H1 (cell line): ENCODE results near the gene OPCML. TPM values are rescaled to one million over a fixed set of nuclear protein-coding genes. Genes with fewer than 3 reads are reported as not detected.

Experiments
- ASH2L ChIP-seq: fragments of 200-600, 300-600 bp; sonication (generic); IDR thresholded peaks from one replicate; pipeline ENCODE4 v1.7.1; 2017; ENCODE audit warnings: low read length
- BRCA1 ChIP-seq: IDR thresholded peaks from 2 replicates; pipeline ENCODE4 v1.6.1; 2012; ENCODE audit warnings: low read depth, low read length, improper control_type of control experiment
- EZH2 ChIP-seq: fragments of 200-600 bp; sonication (generic); IDR thresholded peaks from 2 replicates; pipeline ENCODE4 v1.7.1; 2012; ENCODE audit warnings: low read depth, mild to moderate bottlenecking, moderate library complexity, low read length, inconsistent platforms; ENCODE audit not compliant: severe bottlenecking
- POLR2A ChIP-seq, 2 experiments: IDR thresholded peaks; 1 replicate in 1 of 2; 2 replicates in 1 of 2; pipeline ENCODE4 v1.6.1; 2011; ENCODE audit warnings: low read depth in 2 of 2, low read length in 2 of 2, mild to moderate bottlenecking in 2 of 2; ENCODE audit errors: control extremely low read depth in 1 of 2
- POLR2AphosphoS5 ChIP-seq: IDR thresholded peaks from 2 replicates; pipeline ENCODE4 v1.6.1; 2011; ENCODE audit warnings: low read depth, low read length
- RAD21 ChIP-seq, 2 experiments: IDR thresholded peaks in 1 of 2; conservative IDR thresholded peaks in 1 of 2; 2 replicates each; pipeline ENCODE4 v1.6.1; 2011; ENCODE audit warnings: low read depth in 2 of 2, low read length in 2 of 2, improper control_type of control experiment in 1 of 2, inconsistent platforms in 1 of 2, mild to moderate bottlenecking in 1 of 2, moderate library complexity in 1 of 2
- RXRA ChIP-seq: IDR thresholded peaks from 2 replicates; pipeline ENCODE4 v1.6.1; 2011; ENCODE audit warnings: low read depth, mild to moderate bottlenecking, low read length, moderate library complexity; ENCODE audit not compliant: insufficient read depth
- polyA plus RNA-seq, 7 experiments: library from polyadenylated mRNA; depleted of rRNA in 3 of 7; stranded (reverse) in 5 of 7; unstranded in 2 of 7; fragments of >200 nt in 5 of 7; fragments of 200-250 nt in 2 of 7; gene quantifications; 1 replicate in 5 of 7; 2 replicates in 1 of 7; 4 replicates in 1 of 7; pipeline versions ENCODE4 v1.2.1 to v1.2.3, GENCODE V29; 2011 to 2013; ENCODE audit warnings: missing spikeins in 2 of 7, mixed read lengths in 2 of 7
- total RNA-seq: library from RNA; stranded (reverse); fragmentation: NEBNext Ultra II Directional; extraction: Animal tissue kit (Norgen Biotek cat#: 25700); gene quantifications from 2 replicates; pipeline ENCODE4 v1.2.1, GENCODE V29; 2021
- TF ChIP-seq, protein P1 (sequence below): fragments of 300-600 bp; sonication (generic); IDR thresholded peaks from 2 replicates; pipeline ENCODE4 v1.7.1; 2012; ENCODE audit warnings: low read length, moderate library complexity, mild to moderate bottlenecking, inconsistent platforms; ENCODE audit not compliant: insufficient replicate concordance

Gene OPCML
- total and polyA plus RNA-seq, 2 of the 8 experiments (the other 6 are each of a cell fraction or from before 2014, with no cell fraction given): 2.3 to 3.1 TPM

DNA sequence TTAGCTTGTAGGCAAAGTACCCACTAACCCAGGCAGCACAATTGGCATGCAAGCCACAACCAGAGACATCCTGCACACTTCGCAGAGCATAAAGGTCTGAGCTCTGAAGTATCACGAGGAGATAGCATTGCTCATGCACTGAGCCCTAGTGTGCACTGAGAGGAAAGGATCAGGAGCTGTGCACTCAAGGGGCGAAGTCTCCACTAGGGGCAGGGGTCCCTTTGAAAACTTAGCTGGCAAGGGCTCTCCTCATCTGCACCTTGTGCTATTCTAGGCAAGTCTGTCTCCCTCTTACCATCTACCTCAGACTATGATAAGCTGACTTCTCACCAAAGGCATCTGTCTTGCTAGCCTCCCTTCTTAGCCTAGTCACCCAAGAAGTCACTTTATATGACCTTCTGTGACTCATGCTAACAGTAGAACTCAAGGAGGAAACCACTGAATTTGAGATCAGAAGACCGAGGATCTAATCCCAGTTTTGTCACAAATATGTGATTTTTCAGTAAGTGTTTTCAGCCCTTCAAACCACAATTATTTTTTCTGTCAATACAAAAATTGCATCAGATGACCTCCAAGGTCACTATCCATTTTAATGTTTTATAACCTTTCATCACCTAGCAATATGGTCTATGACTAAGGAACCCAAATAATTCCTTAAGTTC lies 1083.8 kb downstream of the OPCML start (continued):
- TF ChIP-seq, protein P1, sequence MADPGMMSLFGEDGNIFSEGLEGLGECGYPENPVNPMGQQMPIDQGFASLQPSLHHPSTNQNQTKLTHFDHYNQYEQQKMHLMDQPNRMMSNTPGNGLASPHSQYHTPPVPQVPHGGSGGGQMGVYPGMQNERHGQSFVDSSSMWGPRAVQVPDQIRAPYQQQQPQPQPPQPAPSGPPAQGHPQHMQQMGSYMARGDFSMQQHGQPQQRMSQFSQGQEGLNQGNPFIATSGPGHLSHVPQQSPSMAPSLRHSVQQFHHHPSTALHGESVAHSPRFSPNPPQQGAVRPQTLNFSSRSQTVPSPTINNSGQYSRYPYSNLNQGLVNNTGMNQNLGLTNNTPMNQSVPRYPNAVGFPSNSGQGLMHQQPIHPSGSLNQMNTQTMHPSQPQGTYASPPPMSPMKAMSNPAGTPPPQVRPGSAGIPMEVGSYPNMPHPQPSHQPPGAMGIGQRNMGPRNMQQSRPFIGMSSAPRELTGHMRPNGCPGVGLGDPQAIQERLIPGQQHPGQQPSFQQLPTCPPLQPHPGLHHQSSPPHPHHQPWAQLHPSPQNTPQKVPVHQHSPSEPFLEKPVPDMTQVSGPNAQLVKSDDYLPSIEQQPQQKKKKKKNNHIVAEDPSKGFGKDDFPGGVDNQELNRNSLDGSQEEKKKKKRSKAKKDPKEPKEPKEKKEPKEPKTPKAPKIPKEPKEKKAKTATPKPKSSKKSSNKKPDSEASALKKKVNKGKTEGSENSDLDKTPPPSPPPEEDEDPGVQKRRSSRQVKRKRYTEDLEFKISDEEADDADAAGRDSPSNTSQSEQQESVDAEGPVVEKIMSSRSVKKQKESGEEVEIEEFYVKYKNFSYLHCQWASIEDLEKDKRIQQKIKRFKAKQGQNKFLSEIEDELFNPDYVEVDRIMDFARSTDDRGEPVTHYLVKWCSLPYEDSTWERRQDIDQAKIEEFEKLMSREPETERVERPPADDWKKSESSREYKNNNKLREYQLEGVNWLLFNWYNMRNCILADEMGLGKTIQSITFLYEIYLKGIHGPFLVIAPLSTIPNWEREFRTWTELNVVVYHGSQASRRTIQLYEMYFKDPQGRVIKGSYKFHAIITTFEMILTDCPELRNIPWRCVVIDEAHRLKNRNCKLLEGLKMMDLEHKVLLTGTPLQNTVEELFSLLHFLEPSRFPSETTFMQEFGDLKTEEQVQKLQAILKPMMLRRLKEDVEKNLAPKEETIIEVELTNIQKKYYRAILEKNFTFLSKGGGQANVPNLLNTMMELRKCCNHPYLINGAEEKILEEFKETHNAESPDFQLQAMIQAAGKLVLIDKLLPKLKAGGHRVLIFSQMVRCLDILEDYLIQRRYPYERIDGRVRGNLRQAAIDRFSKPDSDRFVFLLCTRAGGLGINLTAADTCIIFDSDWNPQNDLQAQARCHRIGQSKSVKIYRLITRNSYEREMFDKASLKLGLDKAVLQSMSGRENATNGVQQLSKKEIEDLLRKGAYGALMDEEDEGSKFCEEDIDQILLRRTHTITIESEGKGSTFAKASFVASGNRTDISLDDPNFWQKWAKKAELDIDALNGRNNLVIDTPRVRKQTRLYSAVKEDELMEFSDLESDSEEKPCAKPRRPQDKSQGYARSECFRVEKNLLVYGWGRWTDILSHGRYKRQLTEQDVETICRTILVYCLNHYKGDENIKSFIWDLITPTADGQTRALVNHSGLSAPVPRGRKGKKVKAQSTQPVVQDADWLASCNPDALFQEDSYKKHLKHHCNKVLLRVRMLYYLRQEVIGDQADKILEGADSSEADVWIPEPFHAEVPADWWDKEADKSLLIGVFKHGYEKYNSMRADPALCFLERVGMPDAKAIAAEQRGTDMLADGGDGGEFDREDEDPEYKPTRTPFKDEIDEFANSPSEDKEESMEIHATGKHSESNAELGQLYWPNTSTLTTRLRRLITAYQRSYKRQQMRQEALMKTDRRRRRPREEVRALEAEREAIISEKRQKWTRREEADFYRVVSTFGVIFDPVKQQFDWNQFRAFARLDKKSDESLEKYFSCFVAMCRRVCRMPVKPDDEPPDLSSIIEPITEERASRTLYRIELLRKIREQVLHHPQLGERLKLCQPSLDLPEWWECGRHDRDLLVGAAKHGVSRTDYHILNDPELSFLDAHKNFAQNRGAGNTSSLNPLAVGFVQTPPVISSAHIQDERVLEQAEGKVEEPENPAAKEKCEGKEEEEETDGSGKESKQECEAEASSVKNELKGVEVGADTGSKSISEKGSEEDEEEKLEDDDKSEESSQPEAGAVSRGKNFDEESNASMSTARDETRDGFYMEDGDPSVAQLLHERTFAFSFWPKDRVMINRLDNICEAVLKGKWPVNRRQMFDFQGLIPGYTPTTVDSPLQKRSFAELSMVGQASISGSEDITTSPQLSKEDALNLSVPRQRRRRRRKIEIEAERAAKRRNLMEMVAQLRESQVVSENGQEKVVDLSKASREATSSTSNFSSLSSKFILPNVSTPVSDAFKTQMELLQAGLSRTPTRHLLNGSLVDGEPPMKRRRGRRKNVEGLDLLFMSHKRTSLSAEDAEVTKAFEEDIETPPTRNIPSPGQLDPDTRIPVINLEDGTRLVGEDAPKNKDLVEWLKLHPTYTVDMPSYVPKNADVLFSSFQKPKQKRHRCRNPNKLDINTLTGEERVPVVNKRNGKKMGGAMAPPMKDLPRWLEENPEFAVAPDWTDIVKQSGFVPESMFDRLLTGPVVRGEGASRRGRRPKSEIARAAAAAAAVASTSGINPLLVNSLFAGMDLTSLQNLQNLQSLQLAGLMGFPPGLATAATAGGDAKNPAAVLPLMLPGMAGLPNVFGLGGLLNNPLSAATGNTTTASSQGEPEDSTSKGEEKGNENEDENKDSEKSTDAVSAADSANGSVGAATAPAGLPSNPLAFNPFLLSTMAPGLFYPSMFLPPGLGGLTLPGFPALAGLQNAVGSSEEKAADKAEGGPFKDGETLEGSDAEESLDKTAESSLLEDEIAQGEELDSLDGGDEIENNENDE: no peak
- TF ChIP-seq BRCA1: no peak
- peak in 1 of 2 experiments; percentile 48; a peak in 2 of 4 replicates for TF ChIP-seq RAD21 (IDR thresholded peaks at IDR 0.05 in 1 of 2, conservative IDR thresholded peaks at IDR 0.05 in 1 of 2; ENCODE audit: low read depth in 2 of 2, low read length in 2 of 2)
- no peak for TF ChIP-seq EZH2
- TF ChIP-seq POLR2AphosphoS5: no peak
- TF ChIP-seq RXRA: no peak
- TF ChIP-seq POLR2A (IDR thresholded peaks at IDR 0.05; ENCODE audit: control extremely low read depth in 1 of 2, low read depth in 2 of 2, low read length in 2 of 2): no peak
- TF ChIP-seq ASH2L: no peak
